Measurements from ENCODE around the gene DLK2. TPM values are rescaled to one million over a fixed set of nuclear protein-coding genes. Genes with fewer than 3 reads are reported as not detected.

The DLK2 gene
- total and polyA plus RNA-seq, 2 of the 13 experiments (the other 11 are each of a cell fraction or from before 2014, with no cell fraction given) = 1.2 to 3.8 TPM

- TF ChIP-seq AFF4 (CRISPR knock-in tag; IDR thresholded peaks at IDR 0.05) (0 out of 2 replicates have a peak, but pooled peaks have one; percentile 59), NAIF1 (CRISPR knock-in tag; IDR thresholded peaks at IDR 0.05; ENCODE audit: borderline replicate concordance) (no peak), ZNF75D (CRISPR knock-in tag; IDR thresholded peaks at IDR 0.05; ENCODE audit: borderline replicate concordance) (no peak), ZNF414 (CRISPR knock-in tag; IDR thresholded peaks at IDR 0.05) (no peak), KAT7 (CRISPR knock-in tag; IDR thresholded peaks at IDR 0.05; ENCODE audit: borderline replicate concordance) (peak; percentile 50; the same call in 1 of the 2 replicates), HMG20A (CRISPR knock-in tag; IDR thresholded peaks at IDR 0.05; ENCODE audit: borderline replicate concordance) (peak; percentile 88), SOX5 (CRISPR knock-in tag; IDR thresholded peaks at IDR 0.05; ENCODE audit: borderline replicate concordance) (peak; percentile 99), STAG1 (CRISPR knock-in tag; IDR thresholded peaks at IDR 0.05) (no peak), SIN3B (IDR thresholded peaks at IDR 0.05; ENCODE audit: low read length) (0 out of 2 replicates have a peak, but pooled peaks have one; percentile 25), SRSF1 (optimal IDR thresholded peaks at IDR 0.05; ENCODE audit: low read depth, low read length) (no peak), HHEX (CRISPR knock-in tag; IDR thresholded peaks at IDR 0.05) (peak; percentile 79), LCORL (IDR thresholded peaks at IDR 0.05) (peak; percentile 100), LCORL (CRISPR knock-in tag; IDR thresholded peaks at IDR 0.05) (peak; percentile 98), HOXA5 (CRISPR knock-in tag; IDR thresholded peaks at IDR 0.05) (no peak), MBNL3 (CRISPR knock-in tag; conservative IDR thresholded peaks at IDR 0.05) (no peak), TFDP1 (CRISPR knock-in tag; IDR thresholded peaks at IDR 0.05; ENCODE audit: borderline replicate concordance) (0 out of 2 replicates have a peak, but pooled peaks have one; percentile 18), TRAFD1 (CRISPR knock-in tag; IDR thresholded peaks at IDR 0.05; ENCODE audit: borderline replicate concordance) (no peak), HNRNPK (IDR thresholded peaks at IDR 0.05; ENCODE audit: low read depth, low read length, poor library complexity, severe bottlenecking) (no peak), NFKBIZ (CRISPR knock-in tag; IDR thresholded peaks at IDR 0.05) (peak; percentile 54; the same call in 1 of the 2 replicates), ZNF724P (CRISPR knock-in tag; IDR thresholded peaks at IDR 0.05; ENCODE audit: borderline replicate concordance) (no peak), POLR2AphosphoS2 (IDR thresholded peaks at IDR 0.05; ENCODE audit: low read depth, low read length) (no peak)
Measured at GRCh38 chr6:43436577-43437282, 18.6 kb downstream of the DLK2 start (continued).
